GM21576 (cell line): Measurements from ENCODE around the gene USP21.

Experiments used
- ATAC-seq: cut with Tn5 transposase; IDR thresholded peaks from one replicate; pipeline ENCODE4 v1.9.1; 2021; ENCODE audit warnings: mild to moderate bottlenecking, moderate library complexity; ENCODE audit not compliant: unreplicated experiment

The USP21 gene

GRCh38 chr1:161190962-161191521, 31.7 kb downstream of the USP21 start:
- ATAC-seq, result no peak

- ATAC-seq, result no peak
Observed at GRCh38 chr1:161191971-161192370, 32.7 kb downstream of the USP21 start.

GRCh38 chr1:161192476-161193465, 33.5 kb downstream of the USP21 start:
- ATAC-seq, result peak; percentile 60

- ATAC-seq, result no peak
Observed at GRCh38 chr1:161193561-161194235, 34.4 kb downstream of the USP21 start.

- peak; percentile 53 for ATAC-seq
Observed at GRCh38 chr1:161195171-161195570, 35.9 kb downstream of the USP21 start.

- ATAC-seq, result no peak
Observed at GRCh38 chr1:161196111-161196510, 36.8 kb downstream of the USP21 start.

- ATAC-seq, result no peak
Observed at GRCh38 chr1:161196521-161197451, 37.5 kb downstream of the USP21 start.

GRCh38 chr1:161197560-161198193, 38.4 kb downstream of the USP21 start:
- no peak for ATAC-seq

GRCh38 chr1:161198194-161198896, 39.0 kb downstream of the USP21 start:
- ATAC-seq, result no peak

GRCh38 chr1:161198897-161199431, 39.7 kb downstream of the USP21 start, which contains the start of gene ADAMTS4:
TSS of gene ADAMTS4 (minus strand) at chr1:161199054. CDS start at chr1:161198627, 427 bp downstream.
- no peak for ATAC-seq

GRCh38 chr1:161199506-161200139, 40.3 kb downstream of the USP21 start:
- ATAC-seq, result no peak

- no peak for ATAC-seq
Observed at GRCh38 chr1:161200421-161200991, 41.2 kb downstream of the USP21 start.

- ATAC-seq, result no peak
Observed at GRCh38 chr1:161200992-161201835, 41.9 kb downstream of the USP21 start.

GRCh38 chr1:161201836-161202712, 42.8 kb downstream of the USP21 start, which contains the start of gene NDUFS2:
TSS of gene NDUFS2 (plus strand) at chr1:161202367. CDS start at chr1:161202386, 19 bp downstream.
- ATAC-seq, result peak; percentile 96

GRCh38 chr1:161206411-161207140, 47.3 kb downstream of the USP21 start:
- ATAC-seq, result no peak

GRCh38 chr1:161207173-161207572, 47.9 kb downstream of the USP21 start:
- ATAC-seq, result no peak
